ENCODE data around the gene SERPINB8. TPM values are rescaled to one million over a fixed set of nuclear protein-coding genes. Genes with fewer than 3 reads are reported as not detected.
A peak's percentile ranks its signal among the peaks of the same experiment; 100 is the strongest.
"Not testable (repeated sequence)": the region's sequence is repeated elsewhere in the genome, so short reads cannot be mapped to it uniquely, and the experiment has no call there.

The SERPINB8 gene
- total RNA-seq (2014; rRNA removed; shearing (Covaris generic)), result 27.2 and 28.6 TPM in 2 replicates

- DNase-seq (ENCODE audit: low read depth in 1 of 2, low spot score in 2 of 2), result peak; percentile 97 to 98
- H3K27ac ChIP-seq, result peak within 1 kb of the TSS; percentile 100
- peak within 1 kb of the TSS; percentile 81 for H3K4me3 ChIP-seq
- no peaks in the 10 kb centered on the region for H3K27me3 ChIP-seq (replicated peaks)
- H3K9me3 ChIP-seq (replicated peaks), result no peaks in the 10 kb centered on the region
- peaks cover 14% of the 10 kb centered on the region for H3K36me3 ChIP-seq
- H3K4me1 ChIP-seq (replicated peaks), result peaks cover 26% of the 10 kb centered on the region
Observed at GRCh38 chr18:63969942-63970808, at the start of gene SERPINB8. TSS of gene SERPINB8 (plus strand) at chr18:63970081. CDS start at chr18:63978309, 8,228 bp downstream.

- H3K9me3 ChIP-seq (replicated peaks), result no peaks in the 10 kb centered on the region
- DNase-seq (ENCODE audit: low read depth in 1 of 2, low spot score in 2 of 2), result no peak
Observed at GRCh38 chr18:63922049-63922448, 47.8 kb upstream of the SERPINB8 start.

GRCh38 chr18:63924551-63924950, 45.3 kb upstream of the SERPINB8 start:
- Histone ChIP-seq H3K4me1 (replicated peaks) (peaks cover 26% of the 10 kb centered on the region), H3K9me3 (replicated peaks) (no peaks in the 10 kb centered on the region), H3K27me3 (replicated peaks) (no peaks in the 10 kb centered on the region), H3K4me3 (no peak overlapping the region), H3K27ac (peak overlapping the region; percentile 76), H3K36me3 (no peaks in the 10 kb centered on the region)
- peak; percentile 59 to 72 for DNase-seq (ENCODE audit: low read depth in 1 of 2, low spot score in 2 of 2)

More at GRCh38 chr18:63922049-63922448, 47.8 kb upstream of the SERPINB8 start:
- H3K27me3 ChIP-seq (replicated peaks), result no peaks in the 10 kb centered on the region
- H3K4me1 ChIP-seq (replicated peaks), result peaks cover 26% of the 10 kb centered on the region
- no peaks in the 10 kb centered on the region for H3K36me3 ChIP-seq
- H3K4me3 ChIP-seq, result no peak overlapping the region
- H3K27ac ChIP-seq, result no peak overlapping the region

GRCh38 chr18:63928331-63928730, 41.5 kb upstream of the SERPINB8 start:
- no peaks in the 10 kb centered on the region for H3K36me3 ChIP-seq
- H3K27me3 ChIP-seq (replicated peaks), result no peaks in the 10 kb centered on the region
- DNase-seq (ENCODE audit: low read depth in 1 of 2, low spot score in 2 of 2), result no peak
- no peaks in the 10 kb centered on the region for H3K9me3 ChIP-seq (replicated peaks)
- H3K4me3 ChIP-seq, result no peak overlapping the region
- no peak overlapping the region for H3K27ac ChIP-seq
- peaks cover 26% of the 10 kb centered on the region for H3K4me1 ChIP-seq (replicated peaks)

GRCh38 chr18:63929369-63929768, 40.5 kb upstream of the SERPINB8 start:
- not testable (repeated sequence) for DNase-seq (ENCODE audit: low read depth in 1 of 2, low spot score in 2 of 2); H3K27me3 ChIP-seq (replicated peaks); H3K27ac ChIP-seq; H3K4me3 ChIP-seq; H3K36me3 ChIP-seq; H3K9me3 ChIP-seq (replicated peaks)
- H3K4me1 ChIP-seq (replicated peaks), result peaks cover 18% of the 10 kb centered on the region

GRCh38 chr18:63930773-63931354, 39.0 kb upstream of the SERPINB8 start:
- no peak overlapping the region for H3K4me3 ChIP-seq
- H3K27ac ChIP-seq, result no peak overlapping the region
- no peaks in the 10 kb centered on the region for H3K27me3 ChIP-seq (replicated peaks)
- no peak for DNase-seq (ENCODE audit: low read depth in 1 of 2, low spot score in 2 of 2)
- peaks cover 5% of the 10 kb centered on the region for H3K4me1 ChIP-seq (replicated peaks)
- H3K9me3 ChIP-seq (replicated peaks), result no peaks in the 10 kb centered on the region
- H3K36me3 ChIP-seq, result no peaks in the 10 kb centered on the region

GRCh38 chr18:63936156-63936931, 33.5 kb upstream of the SERPINB8 start:
- peaks cover 9% of the 10 kb centered on the region; the same call in 1 of the 2 replicates for H3K4me1 ChIP-seq (replicated peaks)
- peak overlapping the region; percentile 39 for H3K4me3 ChIP-seq
- DNase-seq (ENCODE audit: low read depth in 1 of 2, low spot score in 2 of 2), result peak; percentile 65 to 83
- no peak overlapping the region for H3K27ac ChIP-seq
- H3K9me3 ChIP-seq (replicated peaks), result no peaks in the 10 kb centered on the region
- no peaks in the 10 kb centered on the region for H3K27me3 ChIP-seq (replicated peaks)
- H3K36me3 ChIP-seq, result no peaks in the 10 kb centered on the region

GRCh38 chr18:63936932-63937393, 32.9 kb upstream of the SERPINB8 start:
- H3K27me3 ChIP-seq (replicated peaks), result no peaks in the 10 kb centered on the region
- H3K9me3 ChIP-seq (replicated peaks), result no peaks in the 10 kb centered on the region
- H3K36me3 ChIP-seq, result no peaks in the 10 kb centered on the region
- no peak overlapping the region for H3K27ac ChIP-seq
- DNase-seq (ENCODE audit: low read depth in 1 of 2, low spot score in 2 of 2), result no peak
- peak overlapping the region; percentile 39 for H3K4me3 ChIP-seq
- H3K4me1 ChIP-seq (replicated peaks), result peaks cover 9% of the 10 kb centered on the region; the same call in 1 of the 2 replicates

GRCh38 chr18:63940008-63940407, 29.9 kb upstream of the SERPINB8 start:
- Histone ChIP-seq H3K27ac (no peak overlapping the region), H3K4me1 (replicated peaks) (peaks cover 9% of the 10 kb centered on the region; the same call in 1 of the 2 replicates), H3K9me3 (replicated peaks) (no peaks in the 10 kb centered on the region), H3K4me3 (no peak overlapping the region), H3K36me3 (no peaks in the 10 kb centered on the region), H3K27me3 (replicated peaks) (no peaks in the 10 kb centered on the region)
- no peak for DNase-seq (ENCODE audit: low read depth in 1 of 2, low spot score in 2 of 2)

GRCh38 chr18:63940543-63941050, 29.3 kb upstream of the SERPINB8 start:
- DNase-seq (ENCODE audit: low read depth in 1 of 2, low spot score in 2 of 2); H3K9me3 ChIP-seq (replicated peaks); H3K4me1 ChIP-seq (replicated peaks); H3K4me3 ChIP-seq; H3K27ac ChIP-seq; H3K27me3 ChIP-seq (replicated peaks); H3K36me3 ChIP-seq: not testable (repeated sequence)

GRCh38 chr18:63947051-63947790, 22.7 kb upstream of the SERPINB8 start:
- no peak for DNase-seq (ENCODE audit: low read depth in 1 of 2, low spot score in 2 of 2)
- Histone ChIP-seq H3K4me1 (replicated peaks) (0 out of 2 replicates have a peak, but pooled peaks cover 8% of the 10 kb centered on the region), H3K9me3 (replicated peaks) (no peaks in the 10 kb centered on the region), H3K36me3 (no peaks in the 10 kb centered on the region), H3K4me3 (no peak overlapping the region), H3K27me3 (replicated peaks) (no peaks in the 10 kb centered on the region), H3K27ac (no peak overlapping the region)

GRCh38 chr18:63949068-63949737, 20.7 kb upstream of the SERPINB8 start, which contains the start of gene HMSD:
TSS of gene HMSD (plus strand) at chr18:63949301. CDS start at chr18:63953456, 4,155 bp downstream.
- Histone ChIP-seq H3K4me3 (peak within 1 kb of the TSS; percentile 45), H3K27ac (no peak within 1 kb of the TSS), H3K27me3 (replicated peaks) (no peaks in the 10 kb centered on the region), H3K36me3 (no peaks in the 10 kb centered on the region), H3K9me3 (replicated peaks) (no peaks in the 10 kb centered on the region), H3K4me1 (replicated peaks) (0 out of 2 replicates have a peak, but pooled peaks cover 8% of the 10 kb centered on the region)
- peak; percentile 26 to 62 for DNase-seq (ENCODE audit: low read depth in 1 of 2, low spot score in 2 of 2)
